Gastroesophageal sphincter (tissue), 3 donors: ENCODE measurements around the gene GPR139.

Experiments
- CTCF ChIP-seq, 4 experiments: fragments of 200-600 bp in 2 of 4; fragments of 450-650 bp in 2 of 4; sonication (generic) in 1 of 4; IDR thresholded peaks; one replicate each; pipeline ENCODE4 v1.5.1; 2017 to 2019; ENCODE audit warnings: antibody characterized with exemption in 4 of 4, mild to moderate bottlenecking in 2 of 4, moderate library complexity in 2 of 4
- EP300 ChIP-seq: sonication (generic); formaldehyde crosslinking; IDR thresholded peaks from one replicate; pipeline ENCODE4 v1.6.1; 2017; ENCODE audit warnings: antibody characterized with exemption, mild to moderate bottlenecking

- no peak for TF ChIP-seq CTCF (IDR thresholded peaks at IDR 0.05)
- TF ChIP-seq EP300: no peak
Measured at GRCh38 chr16:20064520-20064919, 9.2 kb downstream of the GPR139 start.
